GM12875 (cell line): ENCODE data around the gene GALC.

Experiments used
- H3K4me3 ChIP-seq: one replicate; pipeline ENCODE4 v1.5.1; 2011; ENCODE audit warnings: low read depth, low read length, control low read depth
- CTCF ChIP-seq: IDR thresholded peaks from 2 replicates; pipeline ENCODE4 v1.5.1; 2011; ENCODE audit warnings: low read depth, mild to moderate bottlenecking, control low read depth, inconsistent platforms, low read length, moderate library complexity, borderline replicate concordance; ENCODE audit not compliant: insufficient read depth

Gene GALC

GRCh38 chr14:87935886-87936285, 57.1 kb downstream of the GALC start:
- no peak for TF ChIP-seq CTCF
- H3K4me3 ChIP-seq: no peak overlapping the region

GRCh38 chr14:87935081-87935828, 57.7 kb downstream of the GALC start:
- H3K4me3 ChIP-seq: no peak overlapping the region
- TF ChIP-seq CTCF: no peak

GRCh38 chr14:87934185-87934584, 58.8 kb downstream of the GALC start:
- H3K4me3 ChIP-seq: no peak overlapping the region
- TF ChIP-seq CTCF: no peak

DNA sequence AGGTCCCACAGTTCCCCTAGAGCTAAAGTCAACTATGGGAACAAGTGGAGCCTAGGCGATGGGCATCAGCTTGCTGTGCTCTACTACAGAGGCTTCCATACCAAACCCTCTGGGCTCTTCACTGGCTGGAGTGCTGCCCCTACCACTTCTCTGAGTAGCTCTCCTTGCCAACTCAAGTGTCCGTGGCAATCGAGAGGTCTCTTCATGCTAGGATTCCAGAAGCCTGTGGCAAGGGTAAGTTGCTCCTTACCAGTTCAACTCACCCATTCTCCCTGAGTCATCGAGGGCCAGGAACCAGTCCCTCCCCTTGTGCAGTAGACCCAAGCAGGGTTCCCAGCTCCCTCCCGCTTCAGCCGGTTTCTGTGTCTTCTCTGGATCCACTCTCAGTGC, 76.1 kb downstream of the GALC start:
- no peak for TF ChIP-seq CTCF
- H3K4me3 ChIP-seq: no peak overlapping the region

- no peak overlapping the region for H3K4me3 ChIP-seq
- no peak for TF ChIP-seq CTCF
Measured at GRCh38 chr14:87916103-87916885, 76.7 kb downstream of the GALC start.

DNA sequence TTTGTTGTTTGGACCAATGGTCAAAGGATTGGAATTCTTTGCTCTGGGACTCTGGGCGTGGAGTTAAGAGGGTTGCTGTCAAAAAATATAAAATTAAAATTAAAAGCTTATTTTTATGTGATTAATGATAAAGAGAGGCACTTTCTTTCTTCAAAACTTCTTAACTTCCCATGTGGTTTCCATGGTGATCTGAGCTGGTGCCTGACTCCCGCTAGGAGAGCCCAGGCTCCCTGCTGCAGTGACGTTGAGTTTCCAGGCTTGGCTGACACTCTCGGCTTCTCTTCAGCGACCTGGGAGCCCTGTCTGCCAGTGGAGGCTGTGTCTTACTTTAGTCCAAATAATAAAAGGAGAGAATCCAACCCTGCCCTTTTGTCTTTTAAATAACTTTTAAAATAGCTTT, 84.4 kb downstream of the GALC start:
- no peak for TF ChIP-seq CTCF
- H3K4me3 ChIP-seq: no peak overlapping the region

- H3K4me3 ChIP-seq: no peak overlapping the region
- no peak for TF ChIP-seq CTCF
Measured at GRCh38 chr14:87901652-87902051, 91.3 kb downstream of the GALC start.
